Measurements from ENCODE around the gene LRRC45. TPM values are rescaled to one million over a fixed set of nuclear protein-coding genes. Genes with fewer than 3 reads are reported as not detected.
A peak's percentile ranks its signal among the peaks of the same experiment; 100 is the strongest.

LRRC45 gene
- total RNA-seq, 2 experiments from 2014 or later: 54.5 to 68.4 TPM

DNA sequence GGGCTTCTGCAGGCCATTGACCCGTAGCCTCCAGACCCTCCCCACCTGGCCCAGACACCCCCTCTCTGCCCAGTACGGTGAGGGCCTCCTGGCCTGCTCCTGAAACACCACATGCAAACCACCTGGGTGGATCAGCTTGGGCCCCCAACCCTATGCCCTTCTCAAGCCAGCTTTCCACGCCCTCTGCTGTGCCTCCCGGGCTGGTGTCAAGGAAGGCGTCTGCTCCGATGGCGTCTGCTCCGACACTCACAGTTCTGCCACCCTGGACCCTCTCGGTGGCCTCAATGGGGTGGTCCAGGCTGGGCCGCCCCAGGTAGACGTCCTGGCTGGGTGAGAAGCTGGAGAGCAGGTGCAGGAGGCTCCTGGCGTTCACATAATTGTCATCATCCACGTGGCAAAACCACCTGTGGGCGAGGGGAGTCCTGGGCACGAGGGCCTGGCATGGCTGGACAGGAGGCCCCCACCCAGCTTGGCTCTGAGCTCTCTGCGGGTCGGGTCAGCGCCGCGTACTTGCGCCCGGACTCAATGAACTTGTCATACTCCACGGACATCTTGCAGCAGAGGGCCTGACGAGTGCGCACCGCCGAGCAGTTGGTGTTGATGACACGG is 27.2 kb downstream of the LRRC45 start:
- Mint-ChIP-seq H3K9me3 (no peaks in the 10 kb centered on the region), H3K4me1 (peaks cover 23% of the 10 kb centered on the region), H3K27me3 (no peaks in the 10 kb centered on the region), H3K36me3 (ENCODE audit: low read depth) (peaks cover 5% of the 10 kb centered on the region), H3K27ac (peak overlapping the region; percentile 93), H3K4me3 (peak overlapping the region; percentile 82)
- no peak for DNase-seq
- ChIA-PET CTCF (interaction anchor here (0.5 to 2.3 kb wide), 5 partner anchors 9 to 135 kb away, joined by 3 to 14 read pairs (median 4); partner anchors contain the start of gene DCXR), POLR2A (no interaction called here)

- H3K4me1 Mint-ChIP-seq: peaks cover 23% of the 10 kb centered on the region
- H3K4me3 Mint-ChIP-seq: peak overlapping the region; percentile 82
- no peaks in the 10 kb centered on the region for H3K27me3 Mint-ChIP-seq
- POLR2A ChIA-PET: no interaction called here
- DNase-seq: no peak
- peaks cover 5% of the 10 kb centered on the region for H3K36me3 Mint-ChIP-seq (ENCODE audit: low read depth)
- H3K27ac Mint-ChIP-seq: peak overlapping the region; percentile 93
- no peaks in the 10 kb centered on the region for H3K9me3 Mint-ChIP-seq
- CTCF ChIA-PET: interaction anchor here (0.5 to 2.3 kb wide), 6 partner anchors 10 to 135 kb away, joined by 3 to 14 read pairs (median 4); partner anchors contain the start of gene DCXR
Measured at GRCh38 chr17:82050761-82051641, 27.9 kb downstream of the LRRC45 start.

GRCh38 chr17:82051776-82052637 is 28.9 kb downstream of the LRRC45 start, which contains the start of the genes GPS1 and RFNG:
GPS1 (plus strand) TSS chr17:82051898; CDS start chr17:82051932, 34 bp downstream.
RFNG (minus strand) TSS chr17:82051811; CDS start chr17:82051766, 45 bp downstream.
- H3K9me3 Mint-ChIP-seq: no peaks in the 10 kb centered on the region
- H3K4me1 Mint-ChIP-seq: peaks cover 23% of the 10 kb centered on the region
- H3K27me3 Mint-ChIP-seq: no peaks in the 10 kb centered on the region
- peak within 1 kb of the TSS; percentile 93 for H3K27ac Mint-ChIP-seq
- ChIA-PET POLR2A (interaction anchor here (0.6 kb wide), 1 partner anchor 14 kb away, joined by 3 read pairs; the partner anchor contains the start of gene DCXR), CTCF (interaction anchor here (0.9 to 2.6 kb wide), 4 partner anchors 12 to 93 kb away, joined by 3 to 7 read pairs (median 4); partner anchors contain the start of gene DCXR)
- peak; percentile 84 for DNase-seq
- H3K4me3 Mint-ChIP-seq: peak within 1 kb of the TSS; percentile 83
- H3K36me3 Mint-ChIP-seq (ENCODE audit: low read depth): peaks cover 5% of the 10 kb centered on the region

DNA sequence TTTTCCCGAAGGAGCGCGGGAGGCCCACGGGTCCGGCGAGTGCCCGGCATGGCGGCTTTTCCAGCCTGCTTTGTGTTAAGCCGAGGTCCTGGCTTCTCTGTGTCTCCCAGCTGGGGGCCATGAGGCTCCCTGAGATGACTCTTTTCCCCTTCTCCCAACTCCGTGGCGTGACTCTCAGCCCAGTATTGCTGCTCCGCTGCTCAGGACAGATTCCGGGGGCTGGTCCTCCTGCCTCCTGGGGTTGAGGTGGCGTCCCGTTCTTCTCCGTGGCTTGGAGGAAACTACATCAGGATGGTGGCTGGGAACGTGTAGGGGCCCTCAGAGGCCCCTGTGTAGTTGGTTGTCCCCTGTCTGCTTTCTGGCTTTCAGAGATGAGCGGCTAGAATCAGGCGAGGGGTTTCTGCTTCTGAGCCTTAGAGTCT is 29.5 kb downstream of the LRRC45 start:
- ChIA-PET POLR2A (interaction anchor here (0.6 kb wide), 1 partner anchor 15 kb away, joined by 3 read pairs; the partner anchor contains the start of gene DCXR), CTCF (interaction anchor here (0.9 to 2.6 kb wide), 4 partner anchors 12 to 93 kb away, joined by 3 to 7 read pairs (median 4); partner anchors contain the start of gene DCXR)
- Mint-ChIP-seq H3K27ac (peak overlapping the region; percentile 69), H3K9me3 (no peaks in the 10 kb centered on the region), H3K27me3 (no peaks in the 10 kb centered on the region), H3K4me1 (peaks cover 23% of the 10 kb centered on the region), H3K36me3 (ENCODE audit: low read depth) (peaks cover 3% of the 10 kb centered on the region), H3K4me3 (peak overlapping the region; percentile 83)
- no peak for DNase-seq

DNA sequence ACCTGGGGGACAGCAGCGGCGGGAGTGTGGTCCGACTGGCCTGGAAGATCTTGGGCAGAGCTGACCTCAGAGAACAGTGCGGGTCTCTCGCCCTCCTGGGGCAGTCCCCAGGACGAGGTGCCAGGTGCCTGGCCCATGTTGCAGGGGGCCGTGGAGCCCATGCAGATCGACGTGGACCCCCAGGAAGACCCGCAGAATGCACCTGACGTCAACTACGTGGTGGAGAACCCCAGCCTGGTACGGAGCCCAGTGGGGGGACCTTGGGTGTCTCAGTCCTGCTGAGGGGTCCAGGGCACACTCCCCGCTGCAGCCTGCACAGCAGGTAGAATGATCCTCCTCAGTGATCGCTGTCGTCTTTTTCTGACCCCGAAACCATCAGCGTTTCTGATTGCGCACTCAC is 30.0 kb downstream of the LRRC45 start:
- POLR2A ChIA-PET: no interaction called here

DNA sequence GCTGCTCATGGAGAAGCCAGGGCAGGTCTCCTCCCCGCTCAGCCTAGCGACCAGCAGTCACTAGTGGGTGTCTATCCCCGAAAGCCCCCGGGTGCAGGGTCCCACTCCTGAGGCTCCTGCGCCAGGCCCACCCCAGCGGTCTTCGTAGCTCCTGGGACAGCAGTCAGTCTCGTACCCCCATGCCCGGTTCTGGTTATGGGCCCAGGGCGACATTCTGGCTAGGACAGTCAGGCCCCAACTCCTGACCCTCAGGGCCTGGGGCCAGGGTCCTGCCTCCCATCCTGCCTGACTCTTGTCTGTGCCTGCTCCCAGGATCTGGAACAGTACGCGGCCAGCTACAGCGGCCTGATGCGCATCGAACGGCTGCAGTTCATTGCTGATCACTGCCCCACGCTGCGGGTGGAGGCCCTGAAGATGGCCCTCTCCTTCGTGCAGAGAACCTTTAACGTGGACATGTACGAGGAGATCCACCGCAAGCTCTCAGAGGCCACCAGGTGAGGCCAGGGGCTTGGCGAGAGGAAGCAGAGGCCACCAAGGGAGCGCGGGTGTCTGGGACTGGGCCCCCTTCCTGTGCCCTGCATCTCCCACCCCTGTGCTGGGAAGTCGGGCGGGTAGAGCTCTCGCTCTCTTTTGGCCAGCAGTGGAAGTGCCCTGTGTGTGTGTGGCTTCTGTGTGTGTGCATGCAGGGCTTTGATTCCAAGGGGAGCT is 30.6 kb downstream of the LRRC45 start:
- DNase-seq: no peak
- H3K27ac Mint-ChIP-seq: peak overlapping the region; percentile 78
- H3K27me3 Mint-ChIP-seq: no peaks in the 10 kb centered on the region
- no peaks in the 10 kb centered on the region for H3K9me3 Mint-ChIP-seq
- CTCF ChIA-PET: interaction anchor here (1.2 to 2.6 kb wide), 4 partner anchors 11 to 24 kb away, joined by 3 to 7 read pairs (median 4); partner anchors contain the start of gene DCXR
- peaks cover 2% of the 10 kb centered on the region for H3K36me3 Mint-ChIP-seq (ENCODE audit: low read depth)
- peaks cover 23% of the 10 kb centered on the region for H3K4me1 Mint-ChIP-seq
- POLR2A ChIA-PET: no interaction called here
- H3K4me3 Mint-ChIP-seq: peak overlapping the region; percentile 83

More for the DNA sequence above, 30.0 kb downstream of the LRRC45 start:
- Mint-ChIP-seq H3K27ac (peak overlapping the region; percentile 78), H3K36me3 (ENCODE audit: low read depth) (peaks cover 2% of the 10 kb centered on the region), H3K4me3 (peak overlapping the region; percentile 83), H3K9me3 (no peaks in the 10 kb centered on the region), H3K4me1 (peaks cover 23% of the 10 kb centered on the region), H3K27me3 (no peaks in the 10 kb centered on the region)
- CTCF ChIA-PET: interaction anchor here (1.2 to 2.6 kb wide), 4 partner anchors 11 to 24 kb away, joined by 3 to 7 read pairs (median 4); partner anchors contain the start of gene DCXR
- DNase-seq: no peak

DNA sequence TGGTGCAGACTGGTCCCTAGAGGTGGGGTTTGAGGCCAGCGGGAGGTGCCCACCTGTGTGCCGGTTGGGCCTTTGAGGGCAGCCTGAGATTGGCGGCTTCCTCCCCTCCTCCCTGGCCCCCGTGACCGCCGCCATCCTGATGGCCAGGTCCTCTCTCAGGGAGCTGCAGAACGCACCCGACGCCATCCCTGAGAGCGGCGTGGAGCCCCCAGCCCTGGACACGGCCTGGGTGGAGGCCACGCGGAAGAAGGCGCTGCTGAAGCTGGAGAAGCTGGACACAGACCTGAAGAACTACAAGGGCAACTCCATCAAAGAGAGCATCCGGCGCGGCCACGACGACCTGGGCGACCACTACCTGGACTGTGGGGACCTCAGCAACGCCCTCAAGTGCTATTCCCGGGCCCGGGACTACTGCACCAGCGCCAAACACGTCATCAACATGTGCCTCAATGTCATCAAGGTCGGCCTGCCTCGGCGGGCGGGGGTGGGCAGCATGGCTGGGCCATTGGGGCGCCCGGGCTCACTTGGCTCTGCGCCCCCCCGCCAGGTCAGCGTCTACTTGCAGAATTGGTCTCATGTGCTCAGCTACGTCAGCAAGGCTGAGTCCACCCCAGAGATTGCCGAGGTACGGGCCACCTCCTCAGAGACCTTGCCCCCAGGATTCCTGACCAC is 31.4 kb downstream of the LRRC45 start:
- CTCF ChIA-PET: interaction anchor here (1.2 to 2.6 kb wide), 5 partner anchors 10 to 35 kb away, joined by 3 to 7 read pairs (median 4); partner anchors contain the start of gene DCXR
- no peaks in the 10 kb centered on the region for H3K27me3 Mint-ChIP-seq
- DNase-seq: no peak
- POLR2A ChIA-PET: no interaction called here
- no peak overlapping the region for H3K4me3 Mint-ChIP-seq
- H3K27ac Mint-ChIP-seq: peak overlapping the region; percentile 74
- peaks cover 22% of the 10 kb centered on the region for H3K4me1 Mint-ChIP-seq
- H3K9me3 Mint-ChIP-seq: no peaks in the 10 kb centered on the region
- peaks cover 2% of the 10 kb centered on the region for H3K36me3 Mint-ChIP-seq (ENCODE audit: low read depth)

DNA sequence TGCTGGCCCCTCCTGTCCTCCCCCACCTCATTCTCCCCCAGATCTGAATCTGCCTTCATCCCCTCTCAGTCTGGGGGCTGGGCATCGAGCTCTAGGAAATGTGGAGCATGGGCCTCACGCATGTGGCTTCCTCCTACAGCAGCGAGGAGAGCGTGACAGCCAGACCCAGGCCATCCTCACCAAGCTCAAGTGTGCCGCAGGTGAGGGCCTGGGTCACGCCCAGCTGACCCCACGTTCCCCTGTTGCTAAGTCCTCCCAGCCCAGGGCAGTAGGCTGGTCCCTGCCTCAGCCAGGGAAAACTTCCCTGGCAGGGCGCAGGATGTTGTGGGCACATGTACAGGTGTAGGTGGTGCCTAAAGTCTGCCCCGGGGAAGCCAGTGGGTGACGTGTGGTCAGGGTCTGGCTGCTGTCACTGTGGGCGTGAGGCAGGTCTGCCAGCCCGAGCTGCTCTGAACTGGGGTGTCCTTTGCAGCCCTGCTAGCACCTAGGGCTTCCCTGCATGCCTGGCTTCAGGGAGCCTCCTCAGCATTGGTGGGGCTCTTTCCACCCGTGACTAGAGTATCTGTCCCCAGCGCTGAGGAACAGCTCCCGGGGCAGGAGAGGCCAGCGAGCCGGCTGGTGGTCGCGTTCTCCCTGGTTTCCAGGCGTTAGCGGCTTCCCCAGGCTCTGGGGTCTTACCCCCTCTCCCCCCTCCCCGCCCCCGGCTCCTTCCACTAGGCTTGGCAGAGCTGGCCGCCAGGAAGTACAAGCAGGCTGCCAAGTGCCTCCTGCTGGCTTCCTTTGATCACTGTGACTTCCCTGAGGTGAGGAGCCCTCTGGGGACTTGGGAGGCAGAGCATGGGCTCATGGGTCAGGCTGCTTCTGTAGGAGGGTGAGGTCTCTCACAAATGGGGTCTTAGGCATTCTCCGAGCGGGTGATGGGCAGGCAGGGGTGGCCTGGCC is 32.2 kb downstream of the LRRC45 start:
- Mint-ChIP-seq H3K9me3 (no peaks in the 10 kb centered on the region), H3K4me1 (peaks cover 18% of the 10 kb centered on the region), H3K36me3 (ENCODE audit: low read depth) (peaks cover 5% of the 10 kb centered on the region), H3K4me3 (no peak overlapping the region), H3K27me3 (no peaks in the 10 kb centered on the region), H3K27ac (no peak overlapping the region)
- POLR2A ChIA-PET: interaction anchor here (0.5 kb wide), 1 partner anchor 14 kb away, joined by 3 read pairs; no protein-coding TSS in a partner anchor
- no peak for DNase-seq
- CTCF ChIA-PET: interaction anchor here (1.2 to 1.3 kb wide), 2 partner anchors 18 to 36 kb away, joined by 3 read pairs; partner anchors contain the start of gene DCXR

GRCh38 chr17:82055965-82056728 is 33.0 kb downstream of the LRRC45 start:
- Mint-ChIP-seq H3K36me3 (ENCODE audit: low read depth) (peaks cover 5% of the 10 kb centered on the region), H3K27me3 (no peaks in the 10 kb centered on the region), H3K4me1 (peaks cover 12% of the 10 kb centered on the region), H3K4me3 (no peak overlapping the region), H3K27ac (no peak overlapping the region), H3K9me3 (no peaks in the 10 kb centered on the region)
- no peak for DNase-seq
- CTCF ChIA-PET: interaction anchor here (0.9 to 1.3 kb wide), 3 partner anchors 10 to 70 kb away, joined by 3 to 5 read pairs (median 3); no protein-coding TSS in a partner anchor
- POLR2A ChIA-PET: no interaction called here
